Uterus (tissue), 4 donors: ENCODE data around the gene SLC6A19. TPM values are rescaled to one million over a fixed set of nuclear protein-coding genes. Genes with fewer than 3 reads are reported as not detected.

Source experiments
- DNase-seq, 2 donors: peaks; one replicate each; pipeline ENCODE4 v3.0.0-alpha.2; 2019 to 2020
- H3K27ac ChIP-seq, 2 donors: fragments of 200-600 bp; sonication (generic); 1 replicate in 1 of 2; 2 replicates in 1 of 2; pipeline ENCODE4 v1.5.1; 2016 to 2018
- H3K27me3 ChIP-seq, 2 donors: fragments of 200-600 bp; sonication (generic); one replicate each; pipeline ENCODE4 v1.5.1; 2018 to 2019; ENCODE audit warnings: control low read depth in 1 of 2
- H3K36me3 ChIP-seq, 2 donors: fragments of 200-600 bp; sonication (generic); one replicate each; pipeline ENCODE4 v1.5.1; 2019; ENCODE audit warnings: control low read depth in 1 of 2
- H3K4me1 ChIP-seq, 2 donors: fragments of 200-600 bp; sonication (generic); one replicate each; pipeline ENCODE4 v1.5.1; 2018 to 2019; ENCODE audit warnings: control low read depth in 1 of 2
- H3K4me3 ChIP-seq, 2 donors: fragments of 200-600 bp; sonication (generic); 1 replicate in 1 of 2; 2 replicates in 1 of 2; pipeline ENCODE4 v1.5.1; 2018 to 2019; ENCODE audit warnings: mild to moderate bottlenecking in 1 of 2
- H3K9me3 ChIP-seq, 2 donors: fragments of 200-600 bp; sonication (generic); one replicate each; pipeline ENCODE4 v1.5.1; 2019; ENCODE audit warnings: control low read depth in 1 of 2
- CTCF ChIP-seq, 4 experiments: fragments of 200-600 bp in 2 of 4; fragments of 450-650 bp in 2 of 4; sonication (generic) in 2 of 4; IDR thresholded peaks; one replicate each; pipeline ENCODE4 v1.5.1; 2016 to 2019; ENCODE audit warnings: antibody characterized with exemption in 4 of 4, mild to moderate bottlenecking in 2 of 4, moderate library complexity in 1 of 4
- POLR2A ChIP-seq, 2 donors: fragments of 450-650 bp; IDR thresholded peaks; one replicate each; pipeline ENCODE4 v1.6.1; 2016; ENCODE audit warnings: antibody characterized with exemption in 2 of 2, mild to moderate bottlenecking in 1 of 2, moderate library complexity in 1 of 2
- intact Hi-C: fragments of 100-400 bp; cut with DNase I; formaldehyde crosslinking; loops from one replicate; pipeline ENCODE4 v1.15.1; 2023; ENCODE audit warnings: low total_unique reads
- total RNA-seq, 4 donors: library from RNA; depleted of rRNA in 3 of 4; stranded (reverse); fragments of >200 nt in 3 of 4; gene quantifications; one replicate each; pipeline versions ENCODE4 v1.1.0 to v1.2.4, GENCODE V29; 2014 to 2023
- donor health status: DM: yes; HTN: yes; CAD: no.

Gene SLC6A19
- total RNA-seq, 4 donors from 2014 or later: under 0.01 TPM; not detected in 3

- Histone ChIP-seq H3K27ac (no peak overlapping the region), H3K27me3 (no peaks in the 10 kb centered on the region), H3K4me1 (no peaks in the 10 kb centered on the region), H3K36me3 (no peaks in the 10 kb centered on the region), H3K4me3 (no peak overlapping the region), H3K9me3 (no peaks in the 10 kb centered on the region)
- TF ChIP-seq CTCF (IDR thresholded peaks at IDR 0.05) (no peak), POLR2A (IDR thresholded peaks at IDR 0.05) (no peak)
- intact Hi-C loops: no loop called here
- DNase-seq: no peak
Observed at GRCh38 chr5:1181451-1182359, 19.7 kb upstream of the SLC6A19 start.

- Histone ChIP-seq H3K4me3 (no peak overlapping the region), H3K27ac (no peak overlapping the region), H3K9me3 (no peaks in the 10 kb centered on the region), H3K27me3 (no peaks in the 10 kb centered on the region), H3K36me3 (no peaks in the 10 kb centered on the region), H3K4me1 (no peaks in the 10 kb centered on the region)
- no peak for DNase-seq
- intact Hi-C loops: no loop called here
- TF ChIP-seq POLR2A (IDR thresholded peaks at IDR 0.05) (no peak), CTCF (IDR thresholded peaks at IDR 0.05) (no peak)
Observed at GRCh38 chr5:1182360-1182632, 19.1 kb upstream of the SLC6A19 start.

GRCh38 chr5:1182633-1183423, 18.6 kb upstream of the SLC6A19 start:
- Histone ChIP-seq H3K4me1 (no peaks in the 10 kb centered on the region), H3K27ac (no peak overlapping the region), H3K36me3 (no peaks in the 10 kb centered on the region), H3K9me3 (no peaks in the 10 kb centered on the region), H3K4me3 (no peak overlapping the region), H3K27me3 (no peaks in the 10 kb centered on the region)
- no peak for DNase-seq
- no peak for TF ChIP-seq POLR2A (IDR thresholded peaks at IDR 0.05)
- TF ChIP-seq CTCF (IDR thresholded peaks at IDR 0.05): no peak
- intact Hi-C loops: no loop called here

GRCh38 chr5:1183424-1184162, 17.8 kb upstream of the SLC6A19 start:
- Histone ChIP-seq H3K27me3 (no peaks in the 10 kb centered on the region), H3K27ac (no peak overlapping the region), H3K4me1 (no peaks in the 10 kb centered on the region), H3K9me3 (no peaks in the 10 kb centered on the region), H3K36me3 (no peaks in the 10 kb centered on the region), H3K4me3 (no peak overlapping the region)
- TF ChIP-seq POLR2A (IDR thresholded peaks at IDR 0.05) (no peak), CTCF (IDR thresholded peaks at IDR 0.05) (no peak)
- intact Hi-C loops: no loop called here
- no peak for DNase-seq

- Histone ChIP-seq H3K4me1 (no peaks in the 10 kb centered on the region), H3K27me3 (no peaks in the 10 kb centered on the region), H3K9me3 (no peaks in the 10 kb centered on the region), H3K36me3 (no peaks in the 10 kb centered on the region), H3K4me3 (no peak overlapping the region), H3K27ac (no peak overlapping the region)
- TF ChIP-seq POLR2A (IDR thresholded peaks at IDR 0.05): no peak
- TF ChIP-seq CTCF (IDR thresholded peaks at IDR 0.05): no peak
- intact Hi-C loops: no loop called here
- DNase-seq: no peak
Observed at GRCh38 chr5:1184163-1184470, 17.3 kb upstream of the SLC6A19 start.
